ENCODE results near the gene SYT7. TPM values are rescaled to one million over a fixed set of nuclear protein-coding genes. Genes with fewer than 3 reads are reported as not detected.

SYT7 gene
- total and polyA plus RNA-seq, 2 of the 8 experiments (the other 6 are each of a cell fraction or from before 2014, with no cell fraction given): 9.6 to 10.5 TPM

GRCh38 chr11:61571337-61571736, 9.5 kb downstream of the SYT7 start (continued):
- TF ChIP-seq SP4 (IDR thresholded peaks at IDR 0.05; ENCODE audit: low read length): no peak
- no peak for TF ChIP-seq TCF12 (IDR thresholded peaks at IDR 0.05; ENCODE audit: low read depth, low read length)
- TF ChIP-seq ATF3 (IDR thresholded peaks at IDR 0.05; ENCODE audit: insufficient read depth, low read depth, low read length): no peak
- no peak for TF ChIP-seq HDAC2 (IDR thresholded peaks at IDR 0.05; ENCODE audit: borderline replicate concordance in 1 of 2, low read depth in 2 of 2, low read length in 2 of 2)

Data from H1 (cell line).